ENCODE data around the gene NXNL1. TPM values are rescaled to one million over a fixed set of nuclear protein-coding genes. Genes with fewer than 3 reads are reported as not detected.

NXNL1 gene
- total and polyA plus RNA-seq, 9 of the 15 experiments (the other 6 are each of a cell fraction or from before 2014, with no cell fraction given) = not detected

DNA sequence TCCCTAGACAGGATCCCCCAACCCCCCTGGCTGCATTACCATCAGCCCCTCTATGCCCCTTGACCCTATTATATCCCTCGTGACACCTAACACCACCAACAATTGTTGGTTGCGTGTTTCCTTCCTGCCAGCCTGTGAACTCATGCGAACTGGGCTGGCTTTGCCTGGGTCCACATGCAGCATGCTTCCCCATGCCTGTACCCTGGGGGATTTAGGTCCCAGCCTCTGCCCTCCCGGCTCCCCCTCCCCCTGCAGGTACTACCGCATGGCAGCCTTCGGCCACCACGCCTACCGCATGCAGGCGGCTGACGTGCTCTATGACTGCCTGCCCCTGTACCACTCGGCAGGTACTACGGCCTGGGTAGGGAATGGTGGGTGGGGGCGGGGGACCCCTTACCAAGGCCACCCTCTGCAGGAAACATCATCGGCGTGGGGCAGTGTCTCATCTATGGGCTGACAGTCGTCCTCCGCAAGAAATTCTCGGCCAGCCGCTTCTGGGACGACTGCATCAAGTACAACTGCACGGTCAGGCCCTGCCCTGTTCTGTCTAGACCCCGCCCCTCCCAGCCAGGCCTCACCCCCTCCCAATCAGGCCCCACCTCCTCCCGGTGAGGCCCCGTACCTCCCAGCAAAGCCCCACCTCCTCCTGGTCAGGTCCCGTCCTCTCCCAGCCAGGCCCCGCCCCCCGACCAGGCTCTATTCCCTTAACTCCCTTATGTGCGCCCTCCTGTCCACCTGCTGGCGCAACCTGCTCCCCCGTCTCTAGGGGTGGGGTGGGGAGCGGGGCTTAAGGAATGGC, 28.1 kb upstream of the NXNL1 start (continued):
- TF ChIP-seq, protein P1, sequence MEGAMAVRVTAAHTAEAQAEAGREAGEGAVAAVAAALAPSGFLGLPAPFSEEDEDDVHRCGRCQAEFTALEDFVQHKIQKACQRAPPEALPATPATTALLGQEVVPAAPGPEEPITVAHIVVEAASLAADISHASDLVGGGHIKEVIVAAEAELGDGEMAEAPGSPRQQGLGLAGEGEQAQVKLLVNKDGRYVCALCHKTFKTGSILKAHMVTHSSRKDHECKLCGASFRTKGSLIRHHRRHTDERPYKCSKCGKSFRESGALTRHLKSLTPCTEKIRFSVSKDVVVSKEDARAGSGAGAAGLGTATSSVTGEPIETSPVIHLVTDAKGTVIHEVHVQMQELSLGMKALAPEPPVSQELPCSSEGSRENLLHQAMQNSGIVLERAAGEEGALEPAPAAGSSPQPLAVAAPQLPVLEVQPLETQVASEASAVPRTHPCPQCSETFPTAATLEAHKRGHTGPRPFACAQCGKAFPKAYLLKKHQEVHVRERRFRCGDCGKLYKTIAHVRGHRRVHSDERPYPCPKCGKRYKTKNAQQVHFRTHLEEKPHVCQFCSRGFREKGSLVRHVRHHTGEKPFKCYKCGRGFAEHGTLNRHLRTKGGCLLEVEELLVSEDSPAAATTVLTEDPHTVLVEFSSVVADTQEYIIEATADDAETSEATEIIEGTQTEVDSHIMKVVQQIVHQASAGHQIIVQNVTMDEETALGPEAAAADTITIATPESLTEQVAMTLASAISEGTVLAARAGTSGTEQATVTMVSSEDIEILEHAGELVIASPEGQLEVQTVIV (CRISPR knock-in tag; IDR thresholded peaks at IDR 0.05; ENCODE audit: borderline replicate concordance) = no peak
- TF ChIP-seq HNRNPUL1 (IDR thresholded peaks at IDR 0.05; ENCODE audit: low read length) (no peak), SMARCA4 (IDR thresholded peaks at IDR 0.05) (no peak), SAFB2 (IDR thresholded peaks at IDR 0.05; ENCODE audit: borderline replicate concordance, low read depth, low read length, severe bottlenecking) (no peak), ZNF384 (IDR thresholded peaks at IDR 0.05; ENCODE audit: low read depth, low read length) (no peak), NFYB (IDR thresholded peaks at IDR 0.05; ENCODE audit: extremely low read depth, insufficient read length) (no peak), POLR3A (IDR thresholded peaks at IDR 0.05; ENCODE audit: borderline replicate concordance, extremely low read depth, insufficient read depth, insufficient read length) (no peak), FOXK2 (conservative IDR thresholded peaks at IDR 0.05 in 1 of 2, IDR thresholded peaks at IDR 0.05 in 1 of 2; ENCODE audit: low read depth in 2 of 2) (no peak), POLR2G (IDR thresholded peaks at IDR 0.05; ENCODE audit: low read depth, low read length) (peak; percentile 46)
- TF ChIP-seq, protein P2, sequence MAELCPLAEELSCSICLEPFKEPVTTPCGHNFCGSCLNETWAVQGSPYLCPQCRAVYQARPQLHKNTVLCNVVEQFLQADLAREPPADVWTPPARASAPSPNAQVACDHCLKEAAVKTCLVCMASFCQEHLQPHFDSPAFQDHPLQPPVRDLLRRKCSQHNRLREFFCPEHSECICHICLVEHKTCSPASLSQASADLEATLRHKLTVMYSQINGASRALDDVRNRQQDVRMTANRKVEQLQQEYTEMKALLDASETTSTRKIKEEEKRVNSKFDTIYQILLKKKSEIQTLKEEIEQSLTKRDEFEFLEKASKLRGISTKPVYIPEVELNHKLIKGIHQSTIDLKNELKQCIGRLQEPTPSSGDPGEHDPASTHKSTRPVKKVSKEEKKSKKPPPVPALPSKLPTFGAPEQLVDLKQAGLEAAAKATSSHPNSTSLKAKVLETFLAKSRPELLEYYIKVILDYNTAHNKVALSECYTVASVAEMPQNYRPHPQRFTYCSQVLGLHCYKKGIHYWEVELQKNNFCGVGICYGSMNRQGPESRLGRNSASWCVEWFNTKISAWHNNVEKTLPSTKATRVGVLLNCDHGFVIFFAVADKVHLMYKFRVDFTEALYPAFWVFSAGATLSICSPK (IDR thresholded peaks at IDR 0.05; ENCODE audit: borderline replicate concordance) = no peak
- TF ChIP-seq, protein P3, sequence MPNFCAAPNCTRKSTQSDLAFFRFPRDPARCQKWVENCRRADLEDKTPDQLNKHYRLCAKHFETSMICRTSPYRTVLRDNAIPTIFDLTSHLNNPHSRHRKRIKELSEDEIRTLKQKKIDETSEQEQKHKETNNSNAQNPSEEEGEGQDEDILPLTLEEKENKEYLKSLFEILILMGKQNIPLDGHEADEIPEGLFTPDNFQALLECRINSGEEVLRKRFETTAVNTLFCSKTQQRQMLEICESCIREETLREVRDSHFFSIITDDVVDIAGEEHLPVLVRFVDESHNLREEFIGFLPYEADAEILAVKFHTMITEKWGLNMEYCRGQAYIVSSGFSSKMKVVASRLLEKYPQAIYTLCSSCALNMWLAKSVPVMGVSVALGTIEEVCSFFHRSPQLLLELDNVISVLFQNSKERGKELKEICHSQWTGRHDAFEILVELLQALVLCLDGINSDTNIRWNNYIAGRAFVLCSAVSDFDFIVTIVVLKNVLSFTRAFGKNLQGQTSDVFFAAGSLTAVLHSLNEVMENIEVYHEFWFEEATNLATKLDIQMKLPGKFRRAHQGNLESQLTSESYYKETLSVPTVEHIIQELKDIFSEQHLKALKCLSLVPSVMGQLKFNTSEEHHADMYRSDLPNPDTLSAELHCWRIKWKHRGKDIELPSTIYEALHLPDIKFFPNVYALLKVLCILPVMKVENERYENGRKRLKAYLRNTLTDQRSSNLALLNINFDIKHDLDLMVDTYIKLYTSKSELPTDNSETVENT (CRISPR knock-in tag; IDR thresholded peaks at IDR 0.05) = 0 out of 2 replicates have a peak, but pooled peaks have one; percentile 32
- TF ChIP-seq, protein P4, sequence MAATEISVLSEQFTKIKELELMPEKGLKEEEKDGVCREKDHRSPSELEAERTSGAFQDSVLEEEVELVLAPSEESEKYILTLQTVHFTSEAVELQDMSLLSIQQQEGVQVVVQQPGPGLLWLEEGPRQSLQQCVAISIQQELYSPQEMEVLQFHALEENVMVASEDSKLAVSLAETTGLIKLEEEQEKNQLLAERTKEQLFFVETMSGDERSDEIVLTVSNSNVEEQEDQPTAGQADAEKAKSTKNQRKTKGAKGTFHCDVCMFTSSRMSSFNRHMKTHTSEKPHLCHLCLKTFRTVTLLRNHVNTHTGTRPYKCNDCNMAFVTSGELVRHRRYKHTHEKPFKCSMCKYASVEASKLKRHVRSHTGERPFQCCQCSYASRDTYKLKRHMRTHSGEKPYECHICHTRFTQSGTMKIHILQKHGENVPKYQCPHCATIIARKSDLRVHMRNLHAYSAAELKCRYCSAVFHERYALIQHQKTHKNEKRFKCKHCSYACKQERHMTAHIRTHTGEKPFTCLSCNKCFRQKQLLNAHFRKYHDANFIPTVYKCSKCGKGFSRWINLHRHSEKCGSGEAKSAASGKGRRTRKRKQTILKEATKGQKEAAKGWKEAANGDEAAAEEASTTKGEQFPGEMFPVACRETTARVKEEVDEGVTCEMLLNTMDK (IDR thresholded peaks at IDR 0.05; ENCODE audit: borderline replicate concordance, insufficient read depth, low read depth, low read length, poor library complexity, severe bottlenecking) = peak; percentile 16
- TF ChIP-seq, protein P5, sequence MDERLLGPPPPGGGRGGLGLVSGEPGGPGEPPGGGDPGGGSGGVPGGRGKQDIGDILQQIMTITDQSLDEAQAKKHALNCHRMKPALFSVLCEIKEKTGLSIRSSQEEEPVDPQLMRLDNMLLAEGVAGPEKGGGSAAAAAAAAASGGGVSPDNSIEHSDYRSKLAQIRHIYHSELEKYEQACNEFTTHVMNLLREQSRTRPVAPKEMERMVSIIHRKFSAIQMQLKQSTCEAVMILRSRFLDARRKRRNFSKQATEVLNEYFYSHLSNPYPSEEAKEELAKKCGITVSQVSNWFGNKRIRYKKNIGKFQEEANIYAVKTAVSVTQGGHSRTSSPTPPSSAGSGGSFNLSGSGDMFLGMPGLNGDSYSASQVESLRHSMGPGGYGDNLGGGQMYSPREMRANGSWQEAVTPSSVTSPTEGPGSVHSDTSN (CRISPR knock-in tag; IDR thresholded peaks at IDR 0.05; ENCODE audit: low read depth) = no peak
- TF ChIP-seq, protein P5 (tag; conservative IDR thresholded peaks at IDR 0.05; ENCODE audit: low read depth) = no peak
